NCI-H510A treated with DMSO at 0.1 percent for 48 hours (cell line): ENCODE data around the gene BRI3.

ENCODE experiments used
- DNase-seq: peaks from one replicate; lab custom pipeline; 2025; lab: John Stamatoyannopoulos, UW

BRI3 gene

DNA sequence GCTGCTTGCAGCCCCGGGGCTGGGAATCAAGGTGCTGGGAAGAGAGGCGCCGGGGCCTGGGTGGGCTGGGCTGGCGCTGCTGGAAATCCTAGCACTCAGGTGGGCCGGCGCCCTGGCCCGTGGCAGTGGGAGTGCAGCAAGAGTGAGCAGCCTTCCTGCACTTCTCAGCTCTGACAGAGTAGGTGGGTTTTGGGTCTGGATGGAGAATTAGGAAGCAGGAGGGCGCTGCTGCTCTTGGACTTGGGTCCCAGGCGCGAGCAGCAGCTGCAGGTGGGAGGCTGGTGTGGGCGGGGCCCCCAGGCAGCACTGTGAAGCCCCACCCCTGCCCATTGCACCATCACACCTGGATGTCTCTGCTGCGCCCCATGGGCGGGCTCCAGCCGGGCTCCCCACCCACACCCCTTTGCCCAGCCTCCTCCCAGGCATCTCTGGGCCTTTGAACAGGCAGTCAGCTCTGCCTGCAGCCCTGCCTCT is 6.0 kb downstream of the BRI3 start:
- peak; percentile 47 for DNase-seq

- no peak for DNase-seq
Measured at GRCh38 chr7:98288064-98288823, 6.8 kb downstream of the BRI3 start.

DNA sequence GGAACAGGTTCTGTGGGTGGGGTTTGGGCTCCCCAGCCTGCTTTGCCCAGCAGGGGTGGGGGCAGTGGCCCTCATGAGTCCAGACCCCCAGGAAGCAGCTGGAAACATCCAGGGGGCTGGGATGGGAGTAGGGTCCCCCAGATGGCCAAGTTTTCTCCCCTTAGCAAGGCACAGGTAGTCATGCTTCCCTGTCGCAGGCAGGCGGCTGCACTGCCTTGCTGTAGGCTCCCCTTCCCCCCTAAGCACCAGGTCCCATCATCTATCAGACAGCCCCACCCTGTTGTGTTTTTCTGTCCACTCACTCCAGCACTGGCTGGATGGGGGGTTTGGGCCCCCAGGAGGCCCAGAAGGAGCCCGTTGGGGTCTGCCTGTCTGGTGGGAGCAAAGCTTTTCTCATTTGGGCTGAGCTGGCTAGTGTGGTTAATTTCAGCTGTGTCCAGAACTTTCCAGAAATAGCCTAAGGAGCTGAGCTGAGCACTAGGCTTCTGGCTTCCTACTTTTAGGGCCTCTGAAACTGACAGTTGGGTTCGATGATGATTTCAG is 7.9 kb downstream of the BRI3 start:
- no peak for DNase-seq

DNA sequence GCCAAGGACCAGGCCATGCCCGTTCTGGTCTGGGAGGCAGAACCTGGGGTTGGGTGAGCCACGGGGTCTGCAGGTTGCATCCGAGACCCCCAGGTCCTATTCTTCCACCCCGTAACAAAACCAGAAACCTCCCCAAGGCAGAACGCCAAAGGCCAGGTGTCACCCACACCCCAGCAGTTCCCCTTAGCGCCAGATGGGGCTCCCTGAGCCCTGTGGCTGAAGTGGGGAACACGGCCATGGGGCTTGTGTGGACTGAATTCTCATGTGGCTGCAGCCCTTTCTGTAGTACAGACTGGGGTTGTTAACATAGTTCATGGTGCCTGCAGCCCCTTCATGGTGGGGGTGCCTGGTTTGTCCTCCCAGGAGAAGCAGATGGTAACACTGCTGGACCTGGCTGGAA is 10.2 kb downstream of the BRI3 start:
- DNase-seq = no peak

GRCh38 chr7:98293265-98293664 is 11.8 kb downstream of the BRI3 start:
- no peak for DNase-seq

DNA sequence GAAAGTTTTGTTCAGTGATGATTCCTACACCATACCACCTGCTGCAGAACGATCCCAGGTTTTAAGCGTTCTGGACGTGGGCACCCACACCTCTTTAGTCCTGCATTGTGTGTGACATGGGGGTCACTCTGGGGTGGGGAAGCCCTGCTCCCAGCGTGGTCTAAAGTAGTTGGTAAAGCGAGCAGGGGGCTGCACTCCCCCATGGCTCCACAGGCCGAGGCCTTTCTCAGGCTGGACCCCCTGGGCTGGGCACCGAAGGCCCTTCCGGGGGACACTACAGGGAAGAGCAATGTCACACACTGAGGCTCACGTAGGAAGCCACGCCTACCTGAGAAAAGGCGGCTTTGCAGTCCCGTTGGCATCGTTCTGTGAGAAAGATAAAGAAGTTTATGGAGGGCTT is 12.3 kb downstream of the BRI3 start:
- DNase-seq = no peak

DNA sequence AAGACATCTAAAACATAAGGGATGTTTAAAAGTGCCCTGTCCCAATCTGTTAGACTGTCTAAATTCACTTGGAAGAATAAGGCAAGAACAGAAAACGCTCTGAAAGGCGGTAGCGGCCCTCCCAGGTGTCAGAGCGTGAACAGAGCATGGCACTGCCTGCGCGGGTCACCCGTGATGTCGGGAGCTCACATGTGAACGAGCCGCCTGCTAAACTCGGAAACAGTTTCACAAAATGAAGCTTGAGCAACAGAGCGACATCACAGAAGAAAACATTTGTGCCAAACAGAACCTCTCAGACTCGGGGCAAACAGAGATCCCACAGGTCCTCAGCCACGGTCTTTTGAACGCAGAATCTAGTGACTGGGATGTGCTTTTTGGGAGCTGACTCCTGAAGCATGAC is 12.8 kb downstream of the BRI3 start:
- no peak for DNase-seq

GRCh38 chr7:98294798-98295382 is 13.4 kb downstream of the BRI3 start:
- DNase-seq = peak; percentile 48

GRCh38 chr7:98295467-98296192 is 14.1 kb downstream of the BRI3 start:
- no peak for DNase-seq

- no peak for DNase-seq
Measured at GRCh38 chr7:98296833-98297232, 15.3 kb downstream of the BRI3 start.

GRCh38 chr7:98297626-98298286 is 16.3 kb downstream of the BRI3 start:
- DNase-seq = no peak

DNA sequence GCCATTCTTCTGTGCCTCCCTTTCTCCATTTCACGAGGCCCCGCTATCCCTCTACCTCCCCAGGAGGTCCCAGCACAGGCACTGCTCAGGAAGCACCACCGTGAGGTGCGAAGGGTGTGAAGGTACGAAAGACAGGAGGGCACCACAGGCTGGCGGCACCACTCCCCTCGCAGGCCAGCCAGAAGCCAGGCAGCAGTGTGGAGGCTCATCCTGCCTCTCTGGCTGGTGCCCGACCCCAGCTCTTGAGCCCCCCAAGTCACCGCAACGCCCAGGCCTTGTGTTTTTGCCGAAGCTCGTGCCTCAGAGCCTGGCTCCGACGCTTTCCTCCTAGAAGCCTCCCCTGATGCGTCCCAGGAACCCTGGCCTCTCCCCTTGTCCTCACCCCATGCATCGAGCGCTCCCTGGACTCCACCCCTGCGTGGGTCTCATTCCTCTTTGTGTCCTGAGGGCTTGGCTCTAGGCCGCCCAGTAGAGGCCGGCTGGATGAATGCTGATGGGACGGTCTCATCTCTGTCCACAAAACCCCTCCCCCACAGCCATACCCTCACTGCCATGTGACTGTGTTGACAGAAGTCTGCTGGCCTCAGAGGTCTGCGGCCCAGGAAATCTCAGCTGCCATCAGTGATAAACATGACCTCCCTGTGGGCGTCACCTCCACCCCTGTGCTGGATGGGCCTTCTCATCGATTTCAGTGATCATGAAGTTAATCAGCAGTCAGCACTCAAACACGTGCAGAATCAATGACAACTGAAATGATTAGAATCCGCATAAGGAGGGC is 19.3 kb downstream of the BRI3 start:
- DNase-seq = no peak

- no peak for DNase-seq
Measured at GRCh38 chr7:98301693-98302470, 20.4 kb downstream of the BRI3 start.

DNA sequence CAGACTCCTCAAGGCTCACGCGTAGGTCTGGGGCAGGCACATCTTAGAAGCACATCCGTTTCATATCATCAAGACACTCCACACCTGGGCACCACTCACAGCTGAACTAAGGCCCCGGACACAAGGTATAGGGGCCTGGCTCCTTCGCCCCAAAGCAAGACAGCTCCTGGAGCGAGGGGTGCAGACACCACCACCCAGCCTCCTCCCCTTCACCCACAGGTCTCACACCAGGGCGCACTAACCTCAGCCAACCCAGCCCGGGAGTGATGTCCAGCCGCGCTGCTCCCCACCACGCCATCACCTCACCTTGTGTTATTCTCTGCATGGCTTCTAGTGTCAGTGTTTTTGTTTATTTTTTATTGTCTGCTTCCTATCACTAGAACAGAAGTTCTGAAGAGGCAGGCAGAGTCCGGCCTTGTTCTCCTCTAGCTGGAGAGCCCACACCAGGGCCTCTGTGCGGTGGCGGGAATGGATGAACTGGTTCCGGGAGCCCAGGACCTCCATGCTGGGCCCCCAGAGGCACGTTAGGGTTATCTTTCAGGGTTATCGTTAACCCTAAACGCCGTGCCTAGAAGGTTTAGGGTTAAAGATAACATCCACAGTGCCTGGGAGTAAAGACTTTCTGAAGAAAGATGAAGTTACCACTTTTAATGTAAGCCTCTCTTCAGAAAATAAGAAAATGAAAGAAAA is 21.8 kb downstream of the BRI3 start:
- no peak for DNase-seq

DNA sequence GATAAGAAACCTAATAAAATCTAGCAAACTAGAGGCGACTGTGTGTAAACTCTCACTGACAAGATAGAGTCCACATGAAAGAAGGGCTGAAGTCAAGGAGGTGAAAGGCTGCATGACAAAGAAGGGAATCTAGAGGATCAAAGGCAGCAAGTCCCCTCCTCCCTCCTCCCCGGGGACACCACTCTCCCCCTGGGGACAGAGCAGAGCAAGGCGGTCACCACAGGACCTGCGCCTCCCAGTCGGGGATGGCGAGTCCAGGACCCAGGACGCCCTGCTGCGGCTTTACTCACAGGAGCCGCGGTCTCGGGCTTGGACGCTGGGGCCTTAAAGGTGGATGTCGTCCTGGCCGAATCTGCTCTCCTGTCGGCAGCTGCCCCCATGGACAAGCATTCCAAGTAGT is 22.4 kb downstream of the BRI3 start:
- no peak for DNase-seq

DNA sequence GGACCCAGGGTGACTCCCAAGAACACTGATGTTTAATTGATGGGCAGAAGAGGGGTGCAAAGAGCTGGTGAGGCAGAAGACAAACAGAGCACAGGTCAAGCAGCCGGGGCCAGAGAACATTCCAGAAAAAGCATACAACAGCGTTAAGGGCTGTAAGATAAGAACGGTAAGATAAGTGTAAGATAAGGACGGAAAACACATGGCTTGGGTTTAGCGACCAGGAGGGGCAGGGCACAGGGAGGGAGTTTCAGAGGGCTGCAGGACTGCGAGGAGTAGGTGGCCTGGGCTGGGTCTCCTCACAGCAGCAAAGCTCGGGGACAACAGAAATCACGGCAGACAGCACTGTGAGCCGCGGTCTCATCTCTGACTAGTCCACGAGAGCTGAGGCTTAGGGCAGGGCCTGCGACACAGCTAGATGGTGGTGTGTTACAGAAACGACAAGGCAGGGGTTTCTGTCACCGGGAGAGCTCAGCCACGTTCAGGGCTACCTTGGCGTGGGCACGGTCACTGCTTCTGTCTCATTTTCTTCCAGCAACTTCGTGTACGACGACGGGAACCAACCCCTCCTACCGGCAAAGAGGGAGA is 24.6 kb downstream of the BRI3 start:
- no peak for DNase-seq

- DNase-seq = no peak
Measured at GRCh38 chr7:98307971-98308466, 26.5 kb downstream of the BRI3 start.

GRCh38 chr7:98309566-98309965 is 28.1 kb downstream of the BRI3 start:
- no peak for DNase-seq

- no peak for DNase-seq
Measured at GRCh38 chr7:98312201-98312600, 30.7 kb downstream of the BRI3 start.

GRCh38 chr7:98314469-98314868 is 33.0 kb downstream of the BRI3 start:
- DNase-seq = no peak
